GM12875 (cell line): ENCODE data around the gene CR1.
"Not testable (repeated sequence)": the region's sequence is repeated elsewhere in the genome, so short reads cannot be mapped to it uniquely, and the experiment has no call there.

Source experiments
- H3K4me3 ChIP-seq: one replicate; pipeline ENCODE4 v1.5.1; 2011; ENCODE audit warnings: low read depth, low read length, control low read depth
- TF ChIP-seq, protein P1 (sequence below): IDR thresholded peaks from 2 replicates; pipeline ENCODE4 v1.5.1; 2011; ENCODE audit warnings: low read depth, mild to moderate bottlenecking, control low read depth, inconsistent platforms, low read length, moderate library complexity, borderline replicate concordance; ENCODE audit not compliant: insufficient read depth

The CR1 gene

DNA sequence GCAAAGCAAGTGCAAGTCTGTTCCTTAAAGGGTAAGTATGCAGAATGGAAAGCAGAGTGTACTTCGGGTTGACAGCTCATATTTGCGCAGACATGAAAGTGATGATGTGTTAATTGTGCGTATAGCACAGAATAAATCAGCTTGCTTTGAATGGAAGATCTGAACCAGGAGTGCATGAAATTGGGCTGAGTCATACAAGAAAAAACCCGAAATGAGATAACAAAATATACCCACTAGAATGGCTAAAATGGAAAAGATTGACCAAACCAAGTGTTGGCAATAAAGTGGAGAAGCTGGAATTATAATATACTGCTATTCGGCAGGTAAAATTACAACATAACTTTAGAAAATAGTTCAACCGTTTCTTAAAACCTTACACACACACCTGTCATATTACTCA is 177.4 kb downstream of the CR1 start:
- H3K4me3 ChIP-seq = no peak overlapping the region
- TF ChIP-seq, protein P1, sequence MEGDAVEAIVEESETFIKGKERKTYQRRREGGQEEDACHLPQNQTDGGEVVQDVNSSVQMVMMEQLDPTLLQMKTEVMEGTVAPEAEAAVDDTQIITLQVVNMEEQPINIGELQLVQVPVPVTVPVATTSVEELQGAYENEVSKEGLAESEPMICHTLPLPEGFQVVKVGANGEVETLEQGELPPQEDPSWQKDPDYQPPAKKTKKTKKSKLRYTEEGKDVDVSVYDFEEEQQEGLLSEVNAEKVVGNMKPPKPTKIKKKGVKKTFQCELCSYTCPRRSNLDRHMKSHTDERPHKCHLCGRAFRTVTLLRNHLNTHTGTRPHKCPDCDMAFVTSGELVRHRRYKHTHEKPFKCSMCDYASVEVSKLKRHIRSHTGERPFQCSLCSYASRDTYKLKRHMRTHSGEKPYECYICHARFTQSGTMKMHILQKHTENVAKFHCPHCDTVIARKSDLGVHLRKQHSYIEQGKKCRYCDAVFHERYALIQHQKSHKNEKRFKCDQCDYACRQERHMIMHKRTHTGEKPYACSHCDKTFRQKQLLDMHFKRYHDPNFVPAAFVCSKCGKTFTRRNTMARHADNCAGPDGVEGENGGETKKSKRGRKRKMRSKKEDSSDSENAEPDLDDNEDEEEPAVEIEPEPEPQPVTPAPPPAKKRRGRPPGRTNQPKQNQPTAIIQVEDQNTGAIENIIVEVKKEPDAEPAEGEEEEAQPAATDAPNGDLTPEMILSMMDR = no peak

DNA sequence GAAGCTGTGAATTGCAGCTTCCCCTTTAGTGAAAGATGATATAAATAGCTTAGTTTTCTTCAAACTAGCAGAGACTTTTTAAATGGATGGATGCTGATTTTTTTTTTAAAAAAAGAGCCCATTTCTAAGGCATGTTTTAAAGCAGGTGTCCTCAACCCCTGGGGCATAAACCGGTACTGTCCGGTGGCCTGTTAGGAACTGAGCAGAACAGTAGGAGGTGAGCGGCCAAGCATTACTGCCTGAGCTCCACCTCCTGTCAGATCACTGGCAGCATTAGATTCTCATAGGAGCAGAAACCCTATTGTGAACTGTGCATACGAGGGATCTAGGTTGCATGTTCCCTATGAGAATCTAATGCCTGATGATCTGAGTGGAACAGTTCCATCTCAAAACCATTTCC is 180.2 kb downstream of the CR1 start:
- no peak overlapping the region for H3K4me3 ChIP-seq
- TF ChIP-seq, protein P1 = no peak

DNA sequence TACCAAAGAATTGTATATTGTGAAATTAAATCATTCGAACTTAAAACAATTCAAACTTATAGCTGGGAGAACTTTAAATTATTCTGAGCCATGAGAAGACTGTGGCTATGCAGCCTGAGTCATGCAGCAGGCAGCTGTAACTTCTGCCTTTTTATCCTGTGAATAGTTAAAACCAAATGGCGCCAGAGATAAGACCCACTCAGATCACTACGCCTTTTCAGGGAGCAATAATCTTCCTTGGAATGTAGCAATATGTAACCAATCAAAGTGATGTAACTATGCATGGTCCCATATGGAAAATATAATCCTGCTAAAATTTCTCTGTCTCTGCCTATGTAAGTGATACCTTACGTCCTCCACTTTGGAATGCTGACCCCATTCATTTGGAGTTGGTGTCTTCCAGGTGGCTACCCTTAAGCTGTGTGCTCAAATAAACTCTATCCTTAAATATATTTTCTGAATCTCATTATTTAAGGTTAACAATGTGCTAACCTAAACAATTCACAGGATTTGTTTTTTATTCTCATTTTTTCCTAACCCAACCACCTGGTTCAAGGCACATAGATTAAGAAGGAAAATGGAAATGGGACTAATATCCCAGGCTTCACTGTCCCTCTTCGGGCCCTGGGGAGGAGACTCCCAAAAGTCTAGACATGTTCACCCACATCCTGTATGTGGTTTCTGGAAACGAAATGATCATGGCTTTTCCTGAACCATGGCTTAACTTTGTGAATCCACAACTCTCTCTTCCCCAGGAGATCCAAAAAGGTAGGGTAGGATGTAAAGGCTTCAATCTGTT is 184.8 kb downstream of the CR1 start:
- not testable (repeated sequence) for H3K4me3 ChIP-seq

DNA sequence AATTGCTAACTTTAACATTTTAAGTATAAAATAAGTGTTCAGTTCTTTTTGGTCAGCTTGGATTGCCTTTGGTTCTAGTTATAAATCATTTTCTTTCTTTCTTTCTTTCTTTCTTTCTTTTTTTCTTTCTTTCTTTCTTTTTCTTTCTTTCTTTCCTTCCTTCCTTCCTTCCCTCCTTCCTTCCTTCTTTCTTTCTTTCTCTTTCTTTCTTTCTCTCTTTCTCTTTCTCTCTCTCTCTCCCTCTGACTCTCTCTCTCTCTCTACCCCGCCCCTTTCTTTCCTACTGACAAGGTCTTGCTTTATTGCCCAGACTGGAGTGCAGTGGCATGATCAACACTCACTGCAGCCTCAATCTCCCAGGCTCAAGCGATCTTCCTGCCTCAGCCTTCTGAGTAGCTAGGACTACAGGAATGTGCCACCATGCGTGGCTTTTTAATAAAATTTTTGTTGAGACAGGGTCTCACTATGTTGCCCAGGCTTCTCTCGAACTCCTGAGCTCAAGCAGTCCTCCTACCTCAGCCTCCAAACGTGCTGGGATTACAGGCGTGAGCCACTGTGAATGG is 187.0 kb downstream of the CR1 start:
- H3K4me3 ChIP-seq = not testable (repeated sequence)

DNA sequence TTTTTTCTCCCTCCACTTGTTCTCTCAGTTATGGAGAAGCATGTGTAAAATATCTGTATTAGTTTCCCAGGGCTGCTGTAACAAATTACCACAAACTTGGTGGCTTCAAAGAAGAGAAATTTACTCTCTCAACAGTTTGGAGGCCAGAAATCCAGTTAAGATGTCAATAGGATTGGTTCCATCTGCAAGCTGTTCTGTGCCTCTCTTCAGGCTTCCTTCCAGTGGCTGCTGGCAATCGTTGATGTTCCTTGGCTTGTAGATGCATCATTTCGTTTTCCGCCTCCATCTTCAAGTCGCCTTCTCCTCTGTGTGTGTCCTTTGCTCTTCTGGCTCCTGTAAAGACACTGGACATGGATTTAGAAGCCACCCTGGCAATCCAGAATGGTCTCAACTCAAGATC is 194.6 kb downstream of the CR1 start:
- H3K4me3 ChIP-seq = not testable (repeated sequence)

DNA sequence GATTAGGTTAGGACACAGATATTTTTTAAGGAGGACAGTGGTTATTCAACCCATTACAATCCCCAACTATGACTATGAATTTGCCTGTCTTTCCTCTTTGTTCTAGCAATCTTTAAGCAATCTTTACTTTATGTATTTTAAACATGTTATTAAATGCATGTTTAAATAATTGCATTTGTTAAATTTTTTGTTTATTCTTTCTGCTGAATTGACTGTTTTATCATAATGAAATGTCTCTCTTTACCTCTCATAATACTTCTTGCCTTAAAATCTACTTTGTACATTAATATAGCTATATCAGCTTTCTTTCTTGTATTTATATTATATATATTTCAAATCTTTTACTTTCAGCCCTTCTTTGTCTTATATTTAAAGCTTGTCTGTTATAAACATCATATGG is 195.1 kb downstream of the CR1 start:
- TF ChIP-seq, protein P1 = no peak
- no peak overlapping the region for H3K4me3 ChIP-seq
